ENCODE data around the gene CA4.
A peak's percentile ranks its signal among the peaks of the same experiment; 100 is the strongest.
"Not testable (repeated sequence)": the region's sequence is repeated elsewhere in the genome, so short reads cannot be mapped to it uniquely, and the experiment has no call there.

CA4 gene

GRCh38 chr17:60156746-60157145 is 7.0 kb downstream of the CA4 start:
- DNase-seq = no peak

GRCh38 chr17:60157487-60158040 is 7.8 kb downstream of the CA4 start:
- DNase-seq = no peak

- DNase-seq = no peak
These were observed 9.1 kb downstream of the CA4 start for GRCh38 chr17:60158751-60159478.

- no peak for DNase-seq
These were observed 9.7 kb downstream of the CA4 start for GRCh38 chr17:60159479-60159866.

GRCh38 chr17:60160829-60161501 is 11.2 kb downstream of the CA4 start:
- no peak for DNase-seq

DNA sequence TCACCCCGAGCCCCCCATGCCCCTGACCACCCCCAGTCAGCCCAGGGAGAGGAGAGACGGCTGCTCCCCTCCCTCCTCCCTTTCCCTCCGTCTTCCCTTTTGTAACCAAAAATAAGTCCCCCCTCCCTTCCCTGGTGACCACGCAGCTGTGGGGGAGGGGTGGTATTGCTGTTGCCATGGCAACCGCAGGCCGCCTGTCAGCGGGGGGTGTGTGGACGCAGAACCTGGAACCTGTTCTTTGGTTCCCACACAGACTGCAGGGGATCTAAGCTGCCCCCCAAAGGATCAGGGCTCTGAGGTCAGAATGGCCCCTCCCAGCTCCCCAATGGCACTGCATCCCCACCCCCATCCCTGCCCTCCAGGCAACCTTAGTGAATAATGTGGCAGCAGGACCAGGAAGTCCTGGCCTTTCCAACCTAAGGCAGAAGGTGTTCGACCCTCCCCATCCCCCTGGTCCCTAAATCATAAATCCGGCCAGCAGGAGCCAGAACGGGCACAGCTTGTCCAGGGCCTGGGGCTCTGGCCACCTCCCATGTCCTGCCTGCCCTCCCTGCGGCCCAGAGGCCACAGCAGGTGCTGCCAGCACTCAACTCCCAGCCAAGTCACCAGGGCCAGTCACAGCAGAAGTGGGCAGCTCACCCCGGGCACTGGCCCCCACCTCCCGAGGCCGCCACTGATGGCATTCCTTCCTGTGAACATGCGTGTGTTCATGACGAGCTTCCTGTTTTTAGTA is 12.0 kb downstream of the CA4 start:
- DNase-seq = peak; percentile 26

DNA sequence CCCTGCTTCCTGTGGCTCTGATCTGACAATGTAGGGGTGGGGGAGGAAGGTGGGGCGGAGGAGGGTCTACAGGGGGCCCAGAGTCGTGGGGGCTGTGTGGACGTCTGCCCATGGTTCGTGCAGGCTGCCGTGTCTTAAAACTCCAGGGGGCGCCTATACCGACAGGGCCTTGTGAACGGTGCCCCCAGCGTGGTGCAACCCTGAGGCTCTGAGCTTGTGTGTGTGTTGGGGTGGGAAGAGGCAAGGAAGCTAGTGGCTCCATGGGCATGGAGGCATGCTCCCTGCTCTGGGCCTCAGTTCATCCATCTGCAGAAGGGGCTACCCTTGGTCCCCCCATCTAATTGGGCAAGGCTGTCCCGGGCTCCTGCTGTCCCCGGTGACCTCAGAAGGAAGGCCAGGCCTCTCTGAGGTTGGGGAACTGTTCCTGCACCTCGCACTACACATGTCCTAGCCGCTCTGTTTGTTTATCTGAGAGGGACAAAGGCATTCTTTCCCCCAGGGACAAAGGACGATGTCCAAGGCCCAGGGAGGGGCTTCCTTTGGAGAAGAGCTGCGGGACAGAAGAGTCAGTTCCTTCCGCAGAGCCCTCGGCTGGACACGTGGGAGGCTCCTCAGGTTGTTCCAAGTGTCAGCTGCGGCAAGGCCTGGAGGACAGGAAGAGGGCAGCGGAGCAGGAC is 13.5 kb downstream of the CA4 start:
- DNase-seq = no peak

DNA sequence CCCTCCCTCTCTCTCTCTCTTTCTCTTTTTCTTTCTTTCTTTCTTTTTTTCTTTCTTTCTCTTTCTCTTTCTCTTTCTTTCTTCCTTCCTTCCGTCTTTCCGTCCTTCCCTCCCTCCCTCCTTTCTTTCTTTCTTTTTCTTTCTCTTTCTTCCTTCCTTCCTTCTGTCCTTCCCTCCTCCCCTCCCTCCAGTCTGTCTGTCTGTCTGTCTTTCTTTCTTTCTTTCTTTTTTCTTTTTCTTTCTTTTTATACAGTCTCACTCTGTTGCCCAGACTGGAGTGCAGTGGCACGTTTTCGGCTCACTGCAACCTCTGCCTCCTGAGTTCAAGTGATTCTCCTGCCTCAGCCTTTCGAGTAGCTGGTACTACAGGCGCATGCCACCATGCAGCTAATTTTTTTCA is 14.4 kb downstream of the CA4 start:
- no peak for DNase-seq

DNA sequence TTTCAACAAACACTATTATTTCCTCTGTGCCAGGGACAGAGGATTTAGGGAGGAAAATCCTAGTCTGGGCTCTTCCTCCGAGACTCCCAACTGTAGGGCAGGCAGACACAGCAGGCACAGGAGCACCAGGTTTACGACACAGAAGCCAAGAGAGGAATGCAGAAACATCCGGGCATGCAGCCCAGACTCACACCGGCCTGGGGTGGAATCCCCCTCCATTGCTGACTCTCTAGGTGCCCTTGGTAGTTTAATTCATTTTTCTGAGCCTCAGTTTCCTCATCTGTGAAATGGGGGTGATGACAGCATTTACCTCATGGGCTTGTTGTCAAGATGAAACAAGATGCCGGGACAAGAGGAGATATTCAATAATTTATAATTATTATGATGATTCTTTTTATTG is 14.9 kb downstream of the CA4 start:
- DNase-seq = no peak

GRCh38 chr17:60165223-60165622 is 15.4 kb downstream of the CA4 start:
- DNase-seq = no peak

DNA sequence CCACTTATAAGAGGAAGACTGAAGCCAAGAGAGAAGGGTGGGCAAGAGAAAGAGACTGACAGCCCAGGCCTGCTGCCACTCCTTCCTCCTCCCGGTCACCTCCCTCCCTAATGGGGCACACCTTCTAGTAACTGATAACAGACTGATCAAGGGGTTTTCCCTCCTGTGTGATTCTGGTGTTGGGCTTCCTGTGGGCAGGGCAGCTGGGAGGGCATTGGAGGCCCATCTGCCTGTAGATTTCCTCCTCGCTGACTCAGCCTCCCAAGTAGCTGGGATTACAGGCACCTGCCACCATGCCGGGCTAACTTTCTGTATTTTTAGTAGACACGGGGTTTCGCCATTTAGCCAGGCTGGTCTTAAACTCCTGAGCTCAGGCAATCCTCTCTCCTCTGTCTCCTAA is 16.2 kb downstream of the CA4 start:
- no peak for DNase-seq

GRCh38 chr17:60167065-60167741 is 17.4 kb downstream of the CA4 start:
- peak; percentile 30 for DNase-seq

GRCh38 chr17:60168654-60169053 is 18.9 kb downstream of the CA4 start:
- no peak for DNase-seq

- peak; percentile 79 for DNase-seq
These were observed 20.4 kb downstream of the CA4 start for GRCh38 chr17:60169921-60170817.

DNA sequence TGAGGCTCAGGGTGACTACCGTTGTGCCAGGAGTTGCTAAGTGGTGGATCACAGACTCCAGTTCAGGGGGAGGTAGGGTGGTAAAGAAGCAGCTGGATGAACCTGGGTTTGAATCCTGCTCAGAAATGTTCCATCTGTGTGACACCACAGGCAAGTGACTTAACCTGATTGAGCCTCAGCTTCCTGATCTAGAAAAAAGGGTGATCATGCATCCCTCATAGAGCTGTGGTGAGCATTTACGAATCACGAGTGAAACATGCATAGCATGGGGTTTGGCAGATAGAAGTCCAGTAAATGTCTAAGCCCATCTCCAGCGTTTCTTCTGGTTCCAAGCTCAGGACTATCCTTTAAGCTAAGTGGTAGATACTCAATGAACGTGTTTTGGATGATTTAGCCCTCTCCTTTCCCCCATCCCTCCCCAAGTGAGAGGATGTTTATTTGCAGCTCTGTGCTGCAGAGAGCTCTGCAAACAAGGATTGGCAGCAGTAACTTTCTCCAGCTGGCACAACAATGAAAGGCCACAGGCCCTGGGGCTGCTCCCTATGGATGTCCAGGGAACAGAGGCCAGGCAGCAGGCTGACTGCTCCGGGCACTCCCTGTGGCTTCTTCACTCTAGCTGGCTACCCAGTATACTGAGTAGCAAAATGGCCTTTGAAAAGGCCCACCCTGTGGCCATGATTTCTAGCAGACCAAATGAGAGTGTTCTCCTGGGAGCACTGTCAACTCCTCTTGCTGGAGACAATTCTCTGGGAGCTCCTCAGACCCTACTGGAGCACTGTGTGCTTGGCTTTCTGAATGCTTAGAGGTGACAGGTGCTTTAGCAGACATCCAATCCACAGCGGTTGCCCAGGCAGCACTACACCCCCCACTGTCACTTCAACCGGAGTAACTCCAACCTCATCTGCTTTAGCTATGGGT is 21.3 kb downstream of the CA4 start:
- no peak for DNase-seq

DNA sequence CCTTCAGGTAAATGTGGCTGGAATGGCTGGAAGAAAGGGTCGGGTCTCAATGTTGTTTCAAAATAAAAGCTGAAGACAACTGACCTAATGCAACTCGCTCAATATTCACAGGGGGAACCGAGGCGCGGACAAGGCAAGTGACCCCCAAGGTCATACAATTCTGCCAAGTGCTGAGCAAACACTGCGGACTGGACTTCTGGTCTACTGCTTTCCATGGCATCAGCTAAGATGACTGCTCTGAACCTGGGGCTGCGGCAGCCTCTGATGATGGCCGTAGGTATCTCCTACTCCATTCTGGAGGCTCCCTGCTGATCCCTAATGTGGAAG is 21.9 kb downstream of the CA4 start:
- no peak for DNase-seq

- DNase-seq = peak; percentile 23
These were observed 23.6 kb downstream of the CA4 start for GRCh38 chr17:60173304-60173819.

GRCh38 chr17:60174035-60174434 is 24.3 kb downstream of the CA4 start:
- DNase-seq = no peak

DNA sequence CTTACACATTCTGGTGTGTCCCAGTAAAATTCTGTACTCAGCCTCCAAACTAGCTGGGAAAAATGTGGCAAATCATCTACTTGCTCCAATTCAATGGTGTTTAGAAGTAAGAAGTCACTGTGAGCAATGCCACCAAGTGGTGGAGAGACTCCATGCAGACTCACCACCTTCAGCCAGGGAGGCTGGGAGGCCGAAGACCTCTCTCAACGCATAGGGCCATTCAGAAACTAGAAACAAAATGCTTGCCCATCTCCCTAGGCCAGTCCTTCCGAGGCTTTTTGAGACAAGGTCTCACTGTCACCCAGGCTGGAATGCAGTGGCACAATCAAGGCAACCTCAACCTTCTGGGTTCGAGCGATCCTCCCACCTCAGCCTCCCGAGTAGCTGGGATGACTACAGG is 25.0 kb downstream of the CA4 start:
- not testable (repeated sequence) for DNase-seq

DNA sequence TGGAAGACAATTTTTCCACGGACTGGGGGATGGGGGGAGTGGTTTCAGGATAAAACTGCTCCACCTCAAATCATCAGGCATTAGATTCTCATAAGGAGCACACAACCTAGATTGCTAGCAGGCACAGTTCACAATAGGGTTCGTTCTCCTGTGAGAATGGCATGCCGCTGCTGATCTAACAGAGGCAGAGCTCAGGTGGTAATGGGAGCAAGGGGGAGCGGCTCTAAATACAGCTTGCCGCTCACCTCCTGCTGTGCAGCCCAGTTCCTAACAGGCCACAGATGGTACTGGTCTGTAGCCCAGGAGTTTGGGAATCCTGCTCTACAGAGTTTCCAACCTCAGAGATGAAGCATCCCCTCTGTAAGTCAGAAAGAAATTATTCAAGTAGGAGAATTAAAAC is 27.0 kb downstream of the CA4 start:
- not testable (repeated sequence) for DNase-seq
